CD4-positive, alpha-beta T cell (primary cell): Measurements from ENCODE around the gene REC8. TPM values are rescaled to one million over a fixed set of nuclear protein-coding genes. Genes with fewer than 3 reads are reported as not detected.

ENCODE experiments used
- ATAC-seq: fragments of 200-7000 bp; cut with Tn5 transposase; one replicate; pipeline ENCODE4 v1.10.0; 2022; ENCODE audit warnings: mild to moderate bottlenecking; ENCODE audit not compliant: poor library complexity
- CTCF ChIA-PET: fragments of 350-600 bp; sonication (Branson Sonifier 250); formaldehyde crosslinking; loops from one replicate; lab custom pipeline; 2021; ENCODE audit warnings: antibody characterized with exemption, inconsistent platforms; lab: Charles Lee
- POLR2A ChIA-PET: fragments of 350-600 bp; sonication (Branson Sonifier 250); formaldehyde crosslinking; loops from one replicate; lab custom pipeline; 2021; ENCODE audit warnings: antibody characterized with exemption, inconsistent platforms; lab: Charles Lee
- DNase-seq, 14 experiments: peaks; one replicate each; pipeline ENCODE4 v3.0.0-alpha.2; 2013 to 2020; ENCODE audit warnings: mixed read lengths in 2 of 14
- H3K27ac ChIP-seq, 2 donors: one replicate each; pipeline versions ENCODE4 v1.5.1 to v1.7.0; 2013; ENCODE audit warnings: low read length in 2 of 2, low read depth in 1 of 2, mild to moderate bottlenecking in 1 of 2
- H3K27me3 ChIP-seq, 2 experiments: 1 replicate in 1 of 2; 2 replicates in 1 of 2; pipeline versions ENCODE4 v1.6.1 to v1.7.0; 2013; ENCODE audit warnings: low read length in 2 of 2, control low read depth in 1 of 2, mild to moderate bottlenecking in 1 of 2, moderate library complexity in 1 of 2; ENCODE audit not compliant: insufficient read depth in 2 of 2, control insufficient read depth in 1 of 2
- H3K36me3 ChIP-seq: one replicate; pipeline ENCODE4 v1.6.1; 2013; ENCODE audit warnings: low read length, control low read depth; ENCODE audit not compliant: insufficient read depth
- H3K4me1 ChIP-seq: one replicate; pipeline ENCODE4 v1.6.1; 2013; ENCODE audit warnings: low read length, control low read depth; ENCODE audit not compliant: insufficient read depth
- H3K4me3 ChIP-seq: one replicate; pipeline ENCODE4 v1.5.1; 2013; ENCODE audit warnings: mild to moderate bottlenecking, low read length, moderate library complexity
- H3K9me3 ChIP-seq, 2 experiments: 1 replicate in 1 of 2; 2 replicates in 1 of 2; pipeline versions ENCODE4 v1.6.1 to v1.7.0; 2013; ENCODE audit warnings: low read length in 2 of 2, mild to moderate bottlenecking in 2 of 2, control low read depth in 1 of 2, moderate library complexity in 1 of 2; ENCODE audit not compliant: control insufficient read depth in 1 of 2, insufficient read depth in 1 of 2
- H3K27ac Mint-ChIP-seq: one replicate; pipeline ENCODE4 v1.8.0; 2020; ENCODE audit warnings: mixed read lengths
- H3K27me3 Mint-ChIP-seq: one replicate; pipeline ENCODE4 v1.8.0; 2021; ENCODE audit warnings: mixed read lengths
- H3K36me3 Mint-ChIP-seq: one replicate; pipeline ENCODE4 v1.8.0; 2021; ENCODE audit warnings: low read depth, mixed read lengths
- H3K4me1 Mint-ChIP-seq: one replicate; pipeline ENCODE4 v1.8.0; 2021; ENCODE audit warnings: low read depth, mixed read lengths
- H3K4me3 Mint-ChIP-seq: one replicate; pipeline ENCODE4 v1.8.0; 2020; ENCODE audit warnings: mild to moderate bottlenecking, mixed read lengths
- H3K9me3 Mint-ChIP-seq: one replicate; pipeline ENCODE4 v1.8.0; 2020; ENCODE audit warnings: mixed read lengths
- intact Hi-C, 2 experiments: fragments of 100-400 bp; cut with DNase I in 1 of 2; cut with micrococcal nuclease in 1 of 2; formaldehyde crosslinking; loops; one replicate each; pipeline versions ENCODE4 v1.15.1 to v1.9.0; 2023 to 2025; cut with DNase I, micrococcal nuclease
- total RNA-seq, 174 experiments: library from RNA in 2 of 174; stranded (reverse) in 2 of 174; gene quantifications; one replicate each; pipeline ENCODE4 v1.2.3 and lab custom pipeline; 2021 to 2026
- TF ChIP-seq, protein P1 (sequence below): fragments of 200-600 bp; IDR thresholded peaks from one replicate; pipeline ENCODE4 v1.8.0; 2022; ENCODE audit warnings: antibody characterized with exemption, mild to moderate bottlenecking

The REC8 gene
- total RNA-seq, 2 experiments from 2014 or later: 105 to 107 TPM

GRCh38 chr14:24137529-24138395 lies 34.1 kb upstream of the REC8 start:
- TF ChIP-seq, protein P1, sequence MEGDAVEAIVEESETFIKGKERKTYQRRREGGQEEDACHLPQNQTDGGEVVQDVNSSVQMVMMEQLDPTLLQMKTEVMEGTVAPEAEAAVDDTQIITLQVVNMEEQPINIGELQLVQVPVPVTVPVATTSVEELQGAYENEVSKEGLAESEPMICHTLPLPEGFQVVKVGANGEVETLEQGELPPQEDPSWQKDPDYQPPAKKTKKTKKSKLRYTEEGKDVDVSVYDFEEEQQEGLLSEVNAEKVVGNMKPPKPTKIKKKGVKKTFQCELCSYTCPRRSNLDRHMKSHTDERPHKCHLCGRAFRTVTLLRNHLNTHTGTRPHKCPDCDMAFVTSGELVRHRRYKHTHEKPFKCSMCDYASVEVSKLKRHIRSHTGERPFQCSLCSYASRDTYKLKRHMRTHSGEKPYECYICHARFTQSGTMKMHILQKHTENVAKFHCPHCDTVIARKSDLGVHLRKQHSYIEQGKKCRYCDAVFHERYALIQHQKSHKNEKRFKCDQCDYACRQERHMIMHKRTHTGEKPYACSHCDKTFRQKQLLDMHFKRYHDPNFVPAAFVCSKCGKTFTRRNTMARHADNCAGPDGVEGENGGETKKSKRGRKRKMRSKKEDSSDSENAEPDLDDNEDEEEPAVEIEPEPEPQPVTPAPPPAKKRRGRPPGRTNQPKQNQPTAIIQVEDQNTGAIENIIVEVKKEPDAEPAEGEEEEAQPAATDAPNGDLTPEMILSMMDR: no peak
- peak overlapping the region; percentile 85 for H3K27ac Mint-ChIP-seq
- no peaks in the 10 kb centered on the region for H3K9me3 Mint-ChIP-seq
- POLR2A ChIA-PET: interaction anchor here (2.8 to 11.7 kb wide), 4 partner anchors 11 to 29 kb away, joined by 18 to 296 read pairs (median 94); partner anchors contain the start of genes DCAF11, IRF9, NRL and PSME2
- peaks cover 54% of the 10 kb centered on the region for H3K36me3 Mint-ChIP-seq
- H3K27ac ChIP-seq: peak overlapping the region in 1 of 2 donors; percentile 48
- DNase-seq (no peak), ATAC-seq (no peak)
- H3K27me3 ChIP-seq: no peaks in the 10 kb centered on the region
- intact Hi-C loops: loop anchor here in 1 of 2 experiments (2.0 kb wide), 2 partner anchors 23 to 57 kb away; partner anchors contain the start of genes IRF9 and TM9SF1
- no peaks in the 10 kb centered on the region for H3K27me3 Mint-ChIP-seq
- no peaks in the 10 kb centered on the region for H3K9me3 ChIP-seq
- peaks cover 69% of the 10 kb centered on the region for H3K4me1 Mint-ChIP-seq
- no peak overlapping the region for H3K4me3 ChIP-seq
- peak overlapping the region; percentile 94 for H3K4me3 Mint-ChIP-seq
- H3K36me3 ChIP-seq: peaks cover 29% of the 10 kb centered on the region
- CTCF ChIA-PET: interaction anchor here (0.7 to 5.0 kb wide), 6 partner anchors 9 to 159 kb away, joined by 3 to 33 read pairs (median 4); partner anchors contain the start of genes DCAF11, IRF9, NRL and RNF31
- H3K4me1 ChIP-seq: peaks cover 64% of the 10 kb centered on the region

- peaks cover 63% of the 10 kb centered on the region for H3K36me3 Mint-ChIP-seq
- peak overlapping the region; percentile 85 for H3K27ac Mint-ChIP-seq
- CTCF ChIA-PET: interaction anchor here (0.7 to 5.0 kb wide), 6 partner anchors 8 to 158 kb away, joined by 3 to 33 read pairs (median 4); partner anchors contain the start of genes IRF9 and RNF31
These were observed 33.2 kb upstream of the REC8 start for GRCh38 chr14:24138396-24139271.

More at GRCh38 chr14:24138396-24139271, 33.2 kb upstream of the REC8 start:
- H3K27me3 ChIP-seq: no peaks in the 10 kb centered on the region
- H3K4me1 ChIP-seq: peaks cover 58% of the 10 kb centered on the region
- H3K4me3 Mint-ChIP-seq: peak overlapping the region; percentile 94
- no peaks in the 10 kb centered on the region for H3K27me3 Mint-ChIP-seq
- POLR2A ChIA-PET: interaction anchor here (3.4 to 11.7 kb wide), 3 partner anchors 10 to 23 kb away, joined by 61 to 296 read pairs (median 127); partner anchors contain the start of genes DCAF11, IRF9, NRL and PSME2
- H3K4me3 ChIP-seq: no peak overlapping the region
- H3K27ac ChIP-seq: peak overlapping the region in 1 of 2 donors; percentile 15
- intact Hi-C loops: no loop called here
- ATAC-seq (no peak), DNase-seq (peak in 1 of 14 experiments; percentile 21)
- H3K9me3 Mint-ChIP-seq: no peaks in the 10 kb centered on the region
- H3K4me1 Mint-ChIP-seq: peaks cover 70% of the 10 kb centered on the region
- H3K9me3 ChIP-seq: no peaks in the 10 kb centered on the region
- H3K36me3 ChIP-seq: peaks cover 38% of the 10 kb centered on the region
- TF ChIP-seq, protein P1: no peak
